Activated T-helper 1 cell treated with anti-CD3 and anti-CD28 coated beads, Interleukin-12 subunit alpha, Interleukin-12 subunit beta, Interleukin-2, Interleukin-4 antibody, amounts not matched to agents 30 ng/mL and 10 ng/mL and 1 ng/mL, durations not matched to agents 14 hours and 24 hours and 36 hours (primary cell): Measurements from ENCODE around the gene ARHGEF5. TPM values are rescaled to one million over a fixed set of nuclear protein-coding genes. Genes with fewer than 3 reads are reported as not detected.
A peak's percentile ranks its signal among the peaks of the same experiment; 100 is the strongest.
"Not testable (repeated sequence)": the region's sequence is repeated elsewhere in the genome, so short reads cannot be mapped to it uniquely, and the experiment has no call there.

Experiments
- DNase-seq: peaks from one replicate; pipeline ENCODE4 v3.0.0; 2021; ENCODE audit warnings: low spot score
- H3K27ac Mint-ChIP-seq: one replicate; pipeline ENCODE4 v1.8.0; 2021; ENCODE audit warnings: mild to moderate bottlenecking, mixed read lengths
- H3K27me3 Mint-ChIP-seq: one replicate; pipeline ENCODE4 v1.8.0; 2022; ENCODE audit warnings: mild to moderate bottlenecking, moderate library complexity, mixed read lengths; ENCODE audit not compliant: insufficient read depth
- H3K36me3 Mint-ChIP-seq: one replicate; pipeline ENCODE4 v1.8.0; 2021; ENCODE audit warnings: low read depth, mixed read lengths
- H3K4me1 Mint-ChIP-seq: one replicate; pipeline ENCODE4 v1.8.0; 2021; ENCODE audit warnings: low read depth, mixed read lengths
- H3K4me3 Mint-ChIP-seq: one replicate; pipeline ENCODE4 v1.8.0; 2021; ENCODE audit warnings: mild to moderate bottlenecking, moderate library complexity, mixed read lengths
- H3K9me3 Mint-ChIP-seq: one replicate; pipeline ENCODE4 v1.8.0; 2021; ENCODE audit warnings: mixed read lengths
- intact Hi-C: fragments of 100-400 bp; cut with micrococcal nuclease; formaldehyde crosslinking; loops from one replicate; pipeline ENCODE4 v1.15.1; 2024
- total RNA-seq: library from RNA; stranded (reverse); gene quantifications from 2 replicates; pipeline ENCODE4 v1.2.3, GENCODE V29; 2022

The ARHGEF5 gene
- total RNA-seq: 8.0 and 9.1 TPM in 2 replicates

- H3K27me3 Mint-ChIP-seq, DNase-seq, H3K9me3 Mint-ChIP-seq, H3K36me3 Mint-ChIP-seq, intact Hi-C loops: not testable (repeated sequence)
- Mint-ChIP-seq H3K4me1 (peaks cover 23% of the 10 kb centered on the region), H3K27ac (peak within 1 kb of the TSS; percentile 88), H3K4me3 (peak within 1 kb of the TSS; percentile 89)
These were observed at the start of gene ARHGEF5 for GRCh38 chr7:144355176-144355822. ARHGEF5 (plus strand) TSS chr7:144355402; CDS start chr7:144362670, 7,268 bp downstream.

DNA sequence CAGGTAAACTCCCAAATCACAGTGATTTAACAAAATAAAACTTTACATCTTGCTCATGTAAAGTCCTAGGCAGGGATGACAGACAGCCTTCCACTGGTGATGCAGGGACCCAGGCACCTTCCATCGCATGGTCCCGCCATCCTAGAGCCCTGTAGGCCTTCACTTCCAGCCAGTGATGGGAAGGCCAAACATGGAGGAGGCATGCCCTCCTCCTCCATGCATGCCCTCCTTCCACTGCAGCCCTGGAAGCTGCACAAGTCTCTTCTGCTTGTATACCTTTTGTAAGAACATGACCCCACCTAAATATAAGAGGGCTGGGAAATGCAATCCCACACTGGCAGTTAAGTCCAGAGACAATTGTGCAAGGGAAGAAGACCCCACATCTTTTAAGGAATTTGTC lies 45.5 kb upstream of the ARHGEF5 start:
- H3K36me3 Mint-ChIP-seq, H3K9me3 Mint-ChIP-seq, H3K4me3 Mint-ChIP-seq, DNase-seq, intact Hi-C loops, H3K4me1 Mint-ChIP-seq, H3K27me3 Mint-ChIP-seq, H3K27ac Mint-ChIP-seq: not testable (repeated sequence)

- H3K9me3 Mint-ChIP-seq, H3K4me3 Mint-ChIP-seq, intact Hi-C loops, H3K27me3 Mint-ChIP-seq, DNase-seq, H3K4me1 Mint-ChIP-seq, H3K27ac Mint-ChIP-seq, H3K36me3 Mint-ChIP-seq: not testable (repeated sequence)
These were observed 44.0 kb upstream of the ARHGEF5 start for GRCh38 chr7:144311218-144311617.

DNA sequence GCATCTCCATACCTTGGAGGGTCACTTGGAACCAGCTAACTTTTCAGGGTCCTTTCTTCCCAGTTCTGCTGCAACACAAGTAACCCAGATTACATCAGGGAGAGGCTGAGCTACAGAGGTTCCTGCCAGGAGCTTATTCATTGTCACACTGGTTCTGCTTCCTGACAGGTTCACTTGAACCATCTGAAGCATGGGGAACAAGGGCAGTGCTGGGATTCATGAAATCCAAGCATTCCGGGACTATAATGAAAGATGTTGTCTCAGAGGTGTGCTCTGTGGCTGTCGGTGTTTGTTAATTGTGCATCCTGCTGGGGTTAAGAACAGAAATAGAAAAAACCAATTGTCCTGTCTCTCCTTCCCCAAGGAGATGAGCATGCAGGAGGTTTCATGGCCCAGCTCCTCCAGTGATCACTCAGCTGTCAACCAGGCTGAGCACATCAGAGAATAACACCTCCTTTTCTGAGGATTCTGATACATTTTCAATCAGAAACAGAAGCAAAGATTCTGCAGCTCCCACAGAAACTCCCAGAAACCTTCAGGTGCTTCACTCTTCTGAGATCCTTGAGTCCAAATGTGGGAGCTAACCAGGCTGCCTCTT lies 43.2 kb upstream of the ARHGEF5 start, which contains the start of gene OR2A1:
OR2A1 (plus strand) TSS at position 548 of the 598 bp plus-strand sequence. CDS start 5,706 bp downstream, outside the sequence.
- intact Hi-C loops, H3K4me3 Mint-ChIP-seq, H3K36me3 Mint-ChIP-seq, H3K27me3 Mint-ChIP-seq, H3K4me1 Mint-ChIP-seq, DNase-seq, H3K9me3 Mint-ChIP-seq, H3K27ac Mint-ChIP-seq: not testable (repeated sequence)

DNA sequence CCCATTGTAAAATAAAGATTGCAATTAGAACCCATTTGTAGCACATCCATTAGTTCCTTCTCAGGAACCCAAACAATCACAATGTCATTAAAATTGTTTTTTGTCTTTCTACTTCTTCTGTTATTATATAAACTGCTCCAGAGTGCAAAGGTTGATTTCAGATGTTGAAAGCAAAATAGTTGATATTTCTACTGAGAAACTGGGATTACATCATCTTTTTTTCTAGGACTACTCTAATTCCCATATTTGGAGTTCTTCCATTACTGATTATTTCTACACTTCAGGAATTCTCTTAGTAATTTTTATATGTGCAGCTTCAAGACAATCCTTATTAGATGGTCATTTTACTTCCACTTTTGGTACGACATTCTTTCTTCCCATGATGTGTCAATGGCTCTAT lies 37.7 kb upstream of the ARHGEF5 start:
- DNase-seq, H3K9me3 Mint-ChIP-seq, H3K4me1 Mint-ChIP-seq, intact Hi-C loops, H3K4me3 Mint-ChIP-seq, H3K36me3 Mint-ChIP-seq, H3K27ac Mint-ChIP-seq, H3K27me3 Mint-ChIP-seq: not testable (repeated sequence)

- H3K9me3 Mint-ChIP-seq, H3K27ac Mint-ChIP-seq, intact Hi-C loops, DNase-seq, H3K27me3 Mint-ChIP-seq, H3K4me3 Mint-ChIP-seq, H3K36me3 Mint-ChIP-seq, H3K4me1 Mint-ChIP-seq: not testable (repeated sequence)
These were observed 35.7 kb upstream of the ARHGEF5 start for GRCh38 chr7:144319547-144319946.

- H3K27me3 Mint-ChIP-seq, H3K9me3 Mint-ChIP-seq, H3K27ac Mint-ChIP-seq, H3K36me3 Mint-ChIP-seq, intact Hi-C loops, H3K4me1 Mint-ChIP-seq, DNase-seq, H3K4me3 Mint-ChIP-seq: not testable (repeated sequence)
These were observed 33.5 kb upstream of the ARHGEF5 start for GRCh38 chr7:144321677-144322206.

DNA sequence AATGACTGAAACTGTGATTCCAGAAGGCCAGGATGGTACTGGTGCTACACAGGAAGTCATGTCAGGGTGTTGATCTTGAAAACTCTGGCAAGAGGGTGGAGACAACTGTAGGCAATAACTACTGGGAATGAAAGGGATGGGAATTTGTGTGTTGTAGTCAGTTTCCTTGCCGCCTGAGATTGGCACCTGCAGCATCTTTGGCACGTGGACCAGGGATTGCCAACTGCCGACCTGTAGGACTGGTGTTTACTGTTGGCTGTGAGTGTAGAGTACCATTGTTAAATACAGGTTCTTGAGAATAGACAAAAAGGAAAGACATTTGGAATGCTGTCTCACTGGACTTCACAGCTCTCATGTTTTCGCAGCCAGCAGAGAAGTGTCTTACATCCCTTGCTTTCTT lies 31.8 kb upstream of the ARHGEF5 start:
- H3K27ac Mint-ChIP-seq, H3K4me1 Mint-ChIP-seq, H3K27me3 Mint-ChIP-seq, DNase-seq, intact Hi-C loops, H3K9me3 Mint-ChIP-seq, H3K4me3 Mint-ChIP-seq, H3K36me3 Mint-ChIP-seq: not testable (repeated sequence)

DNA sequence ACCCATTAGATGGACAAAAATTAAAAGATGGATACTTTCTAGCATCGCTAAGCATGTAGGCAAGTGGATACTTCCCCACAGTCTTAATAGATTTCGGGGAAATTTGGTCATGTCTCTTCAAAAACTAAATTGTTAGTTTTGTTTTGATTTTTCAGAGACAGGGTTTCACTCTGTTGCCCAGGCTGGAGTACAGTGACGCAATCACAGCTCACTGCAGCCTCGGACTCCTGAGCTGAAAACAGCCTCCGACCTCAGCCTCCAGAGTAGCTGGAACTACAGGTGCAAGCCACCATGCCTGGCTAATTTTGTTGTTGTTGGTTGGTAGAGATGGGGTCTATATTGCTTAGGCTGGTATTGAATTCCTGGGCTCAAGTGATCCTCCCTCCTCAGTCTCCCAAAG lies 29.3 kb upstream of the ARHGEF5 start:
- H3K27me3 Mint-ChIP-seq, intact Hi-C loops, H3K36me3 Mint-ChIP-seq, DNase-seq, H3K4me3 Mint-ChIP-seq, H3K4me1 Mint-ChIP-seq, H3K27ac Mint-ChIP-seq, H3K9me3 Mint-ChIP-seq: not testable (repeated sequence)

DNA sequence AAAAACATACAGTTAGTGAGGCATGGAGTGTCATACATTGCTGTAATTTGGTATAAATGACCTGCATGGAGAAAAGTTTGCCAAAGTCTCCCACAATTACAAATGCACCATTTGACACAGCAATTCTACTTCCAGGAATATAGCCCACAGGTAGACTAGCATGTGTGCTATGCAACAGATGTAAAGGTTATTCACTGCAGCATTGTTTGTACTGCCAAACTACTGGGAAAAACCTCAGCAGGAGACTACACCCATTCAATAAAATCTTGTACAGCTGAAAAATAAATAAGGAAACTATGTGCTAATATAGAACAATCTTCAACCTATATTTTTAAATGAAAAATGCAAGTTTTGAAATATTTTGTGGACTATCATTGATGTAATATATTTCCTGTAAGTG lies 25.2 kb upstream of the ARHGEF5 start:
- H3K36me3 Mint-ChIP-seq, H3K4me3 Mint-ChIP-seq, H3K27me3 Mint-ChIP-seq, intact Hi-C loops, DNase-seq, H3K4me1 Mint-ChIP-seq, H3K9me3 Mint-ChIP-seq, H3K27ac Mint-ChIP-seq: not testable (repeated sequence)

DNA sequence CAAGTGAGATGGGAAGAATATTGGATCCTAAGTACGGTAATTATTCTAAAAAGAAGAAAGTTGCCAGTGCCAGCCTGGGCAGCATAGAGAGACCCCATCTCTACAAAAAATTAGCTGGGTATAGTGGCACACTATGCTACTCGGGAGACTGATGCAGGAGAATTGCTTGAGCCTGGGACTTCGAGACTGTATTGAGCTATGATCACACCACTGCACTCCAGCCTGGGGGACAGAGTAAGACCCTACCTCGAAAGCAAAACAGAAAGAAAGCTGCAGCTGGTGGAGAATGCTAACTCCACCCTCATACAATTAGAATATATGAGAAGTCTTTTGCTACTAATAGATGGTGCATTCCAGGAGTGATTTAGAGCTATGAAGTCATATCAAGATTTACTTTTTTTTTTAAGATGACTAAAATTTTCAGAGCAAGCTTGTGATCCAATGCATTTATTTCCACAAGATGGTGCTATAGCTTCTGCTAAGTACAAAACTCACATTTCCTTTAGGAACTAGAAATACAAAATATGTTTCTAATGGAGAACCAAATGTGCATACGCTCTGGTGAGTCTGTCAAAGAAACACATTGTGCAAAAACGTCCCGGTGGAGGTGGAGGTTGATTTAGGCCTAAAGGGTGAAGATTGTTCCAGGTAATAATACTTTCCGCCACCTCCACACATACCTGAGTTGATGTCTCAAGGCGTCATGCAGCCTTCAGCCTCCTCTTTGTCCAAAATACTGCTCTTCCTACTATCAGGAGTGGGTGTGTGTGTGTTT lies 23.8 kb upstream of the ARHGEF5 start:
- H3K4me3 Mint-ChIP-seq, H3K27ac Mint-ChIP-seq, H3K9me3 Mint-ChIP-seq, H3K36me3 Mint-ChIP-seq, H3K27me3 Mint-ChIP-seq, intact Hi-C loops, DNase-seq, H3K4me1 Mint-ChIP-seq: not testable (repeated sequence)

DNA sequence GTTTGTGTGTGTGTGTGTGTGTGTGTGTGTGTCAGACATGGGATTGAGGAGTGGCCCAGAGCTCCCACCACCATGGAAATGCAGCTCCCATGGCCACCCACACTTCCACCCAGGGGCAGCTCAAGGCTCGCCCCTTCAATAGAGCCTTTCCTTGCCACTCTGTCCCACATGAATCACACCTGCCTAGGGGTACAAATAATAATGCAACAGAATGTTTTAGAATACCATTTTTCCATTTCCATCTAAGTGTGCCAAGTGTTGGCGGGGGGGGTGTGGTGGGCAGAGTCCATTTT lies 23.3 kb upstream of the ARHGEF5 start:
- H3K4me1 Mint-ChIP-seq, intact Hi-C loops, H3K27ac Mint-ChIP-seq, H3K36me3 Mint-ChIP-seq, H3K4me3 Mint-ChIP-seq, H3K27me3 Mint-ChIP-seq, H3K9me3 Mint-ChIP-seq, DNase-seq: not testable (repeated sequence)

- DNase-seq, intact Hi-C loops, H3K4me1 Mint-ChIP-seq, H3K27ac Mint-ChIP-seq, H3K36me3 Mint-ChIP-seq, H3K9me3 Mint-ChIP-seq, H3K4me3 Mint-ChIP-seq, H3K27me3 Mint-ChIP-seq: not testable (repeated sequence)
These were observed 6.6 kb upstream of the ARHGEF5 start for GRCh38 chr7:144348625-144349024.
